Fibroblast of skin of left biceps (primary cell): Measurements from ENCODE around the gene DENND5A.
A peak's percentile ranks its signal among the peaks of the same experiment; 100 is the strongest.
"Not testable (repeated sequence)": the region's sequence is repeated elsewhere in the genome, so short reads cannot be mapped to it uniquely, and the experiment has no call there.

Source experiments
- DNase-seq, 2 experiments: peaks; one replicate each; pipeline ENCODE4 v3.0.0-alpha.2; 2013; ENCODE audit warnings: low read depth in 2 of 2

The DENND5A gene

GRCh38 chr11:9177438-9178091, 87.6 kb downstream of the DENND5A start:
- DNase-seq, result no peak

DNA sequence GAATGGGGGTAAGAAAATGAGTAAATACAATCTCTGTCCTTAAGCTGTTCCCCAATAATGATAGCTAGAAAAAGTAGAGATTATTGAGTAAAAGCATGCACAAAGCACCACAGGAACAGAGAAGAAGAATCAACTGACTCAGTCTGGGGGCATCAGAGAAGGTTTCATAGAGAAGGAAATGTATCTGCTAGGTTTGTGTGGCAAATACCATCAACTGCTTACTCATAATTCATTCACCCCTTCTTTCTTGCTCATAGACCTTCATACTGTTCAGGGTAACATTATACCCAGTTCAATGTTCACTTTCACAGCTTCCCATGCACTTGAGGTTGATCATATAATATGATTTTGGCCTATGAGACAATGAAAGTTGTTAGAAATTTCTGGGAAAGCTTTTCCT, 88.6 kb downstream of the DENND5A start:
- DNase-seq, result no peak

- DNase-seq, result no peak
Observed at GRCh38 chr11:9176136-9176535, 89.0 kb downstream of the DENND5A start.

- DNase-seq, result no peak
Observed at GRCh38 chr11:9172389-9172788, 92.8 kb downstream of the DENND5A start.

DNA sequence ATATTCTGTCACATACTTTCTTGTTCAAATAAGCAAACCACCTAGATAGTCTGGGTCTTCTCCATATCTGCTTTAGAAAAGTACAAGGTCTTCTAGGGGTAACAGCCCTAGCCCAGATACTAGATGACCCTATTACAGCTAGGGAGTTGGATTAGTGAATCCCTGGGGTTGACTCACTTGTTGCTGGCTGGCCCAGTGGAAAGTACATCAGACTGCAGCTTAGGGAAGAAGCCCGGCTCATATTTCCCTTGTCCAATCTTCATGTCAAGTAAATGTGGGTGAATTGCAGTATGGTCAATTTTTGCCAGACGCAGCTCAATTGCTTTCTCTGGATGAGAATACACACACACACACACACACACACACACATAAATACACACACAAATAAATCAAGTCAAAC, 94.7 kb downstream of the DENND5A start:
- no peak for DNase-seq

- DNase-seq, result no peak
Observed at GRCh38 chr11:9169595-9170295, 95.4 kb downstream of the DENND5A start.

- not testable (repeated sequence) for DNase-seq
Observed at GRCh38 chr11:9161991-9162390, 103.2 kb downstream of the DENND5A start.

DNA sequence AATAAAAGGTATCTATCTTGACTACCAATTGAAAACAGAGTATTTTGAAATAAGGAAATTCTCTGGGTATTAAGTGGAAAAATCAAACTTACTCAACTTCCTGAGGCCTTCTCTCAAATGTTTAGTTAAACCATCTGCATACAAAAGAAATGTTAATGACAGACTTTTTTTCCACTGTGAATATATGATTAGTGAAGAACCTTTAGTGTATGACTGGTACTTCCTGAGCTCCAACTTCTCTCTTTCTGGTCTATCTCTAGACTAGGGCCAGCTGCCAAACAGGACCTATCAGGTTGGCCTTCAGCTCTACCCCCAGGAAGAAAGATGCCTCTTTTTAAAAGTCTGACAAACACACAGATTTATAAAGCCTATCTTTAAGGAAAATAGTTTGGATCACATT, 105.0 kb downstream of the DENND5A start:
- DNase-seq, result no peak

DNA sequence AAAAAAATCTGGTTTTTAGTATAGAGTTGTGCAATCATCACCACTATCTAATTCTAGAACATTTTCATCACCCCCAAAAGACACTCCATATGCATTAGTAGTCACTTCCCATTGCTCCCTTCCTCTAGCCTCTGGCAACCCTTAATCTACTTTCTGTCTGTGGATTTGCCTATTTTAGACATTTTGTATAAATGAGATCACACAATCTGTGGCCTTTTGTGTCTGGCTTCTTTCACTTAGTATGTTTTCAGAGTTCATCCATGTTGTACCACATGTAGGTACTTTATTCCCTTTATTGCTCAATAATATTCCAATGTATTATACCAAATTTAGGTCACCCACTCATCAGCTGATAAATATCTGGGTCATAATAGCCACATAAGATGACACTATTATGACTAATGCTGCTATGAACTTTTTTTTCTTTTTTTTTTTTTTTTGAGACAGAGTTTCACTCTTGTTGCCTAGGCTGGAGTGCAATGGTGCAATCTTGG, 106.2 kb downstream of the DENND5A start:
- peak; percentile 73 to 79 for DNase-seq

GRCh38 chr11:9155930-9156329, 109.2 kb downstream of the DENND5A start:
- no peak for DNase-seq

DNA sequence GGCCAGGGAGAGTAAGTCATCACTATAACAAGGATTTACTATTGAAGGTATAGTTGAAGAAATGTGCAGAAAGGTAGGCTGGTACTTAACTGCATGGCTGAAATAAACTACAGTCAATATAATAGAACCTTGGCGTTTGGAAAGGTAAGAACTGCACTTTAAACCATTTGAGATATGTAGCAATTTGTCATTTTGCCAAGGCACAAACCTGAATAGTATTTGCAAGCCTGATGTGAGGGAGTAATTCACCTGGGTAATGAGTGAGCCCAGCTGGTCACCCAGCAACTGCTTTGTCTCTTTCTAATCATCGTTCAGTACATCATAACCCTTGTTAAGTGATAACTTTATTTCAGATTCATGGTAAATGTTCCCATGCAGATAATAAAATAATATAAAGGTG, 111.5 kb downstream of the DENND5A start:
- no peak for DNase-seq

- DNase-seq, result no peak
Observed at GRCh38 chr11:9151631-9152030, 113.5 kb downstream of the DENND5A start.

DNA sequence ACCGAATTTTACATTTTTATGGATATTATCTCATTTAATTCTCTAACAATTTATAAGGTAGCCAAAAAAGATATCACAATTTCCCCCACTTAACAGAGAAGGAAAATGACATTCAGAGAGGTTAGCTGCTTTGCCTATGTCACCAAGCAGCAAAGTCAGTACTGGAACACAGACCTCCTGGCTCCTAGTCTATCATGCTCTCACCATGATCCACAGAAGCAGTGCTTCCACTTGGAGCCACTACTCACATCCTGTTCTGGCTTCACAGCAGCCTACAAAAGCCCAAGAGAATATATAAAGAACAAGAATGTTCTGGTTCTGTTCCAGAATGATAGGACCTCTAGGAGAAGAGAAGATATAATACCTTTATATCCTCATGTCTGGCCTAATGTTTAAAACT, 114.2 kb downstream of the DENND5A start:
- DNase-seq, result no peak

DNA sequence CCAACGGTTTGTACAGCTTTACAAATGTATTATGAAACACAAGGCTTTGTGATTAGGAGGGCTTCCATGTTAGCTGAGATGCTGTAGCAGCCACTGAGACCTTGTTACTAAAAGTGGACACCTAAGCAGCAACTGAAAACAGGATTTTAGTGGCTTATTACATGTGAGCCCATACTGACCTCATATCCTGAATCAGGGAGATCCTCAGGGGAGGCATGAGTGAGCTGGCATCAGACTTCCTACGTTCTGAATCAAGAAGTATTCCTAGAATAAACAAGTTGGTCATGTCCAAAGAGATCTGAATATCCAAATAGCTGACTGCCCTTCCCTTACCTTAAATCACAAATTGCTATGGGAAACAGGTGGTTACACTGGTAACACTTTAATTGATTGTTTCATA, 114.6 kb downstream of the DENND5A start:
- DNase-seq, result no peak

DNA sequence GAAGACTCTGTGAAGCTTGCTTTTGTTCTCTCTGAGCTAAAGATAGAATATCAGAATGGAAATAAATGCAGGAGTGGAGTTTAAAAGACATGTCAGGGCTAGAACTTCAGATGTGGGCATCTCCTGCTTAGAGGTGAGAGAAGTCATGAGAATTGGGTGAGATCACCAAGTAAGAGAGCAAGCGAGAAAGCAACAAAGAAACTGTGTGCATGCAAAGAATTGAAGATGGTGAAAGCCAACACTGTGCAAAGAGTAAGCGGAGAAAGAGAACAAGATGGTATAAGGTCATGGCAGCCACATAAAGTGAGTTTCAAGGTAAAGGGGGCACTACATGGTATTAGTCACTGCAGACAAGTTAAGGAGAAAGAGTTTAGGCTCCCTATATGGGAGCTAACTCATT, 116.4 kb downstream of the DENND5A start:
- DNase-seq, result no peak

DNA sequence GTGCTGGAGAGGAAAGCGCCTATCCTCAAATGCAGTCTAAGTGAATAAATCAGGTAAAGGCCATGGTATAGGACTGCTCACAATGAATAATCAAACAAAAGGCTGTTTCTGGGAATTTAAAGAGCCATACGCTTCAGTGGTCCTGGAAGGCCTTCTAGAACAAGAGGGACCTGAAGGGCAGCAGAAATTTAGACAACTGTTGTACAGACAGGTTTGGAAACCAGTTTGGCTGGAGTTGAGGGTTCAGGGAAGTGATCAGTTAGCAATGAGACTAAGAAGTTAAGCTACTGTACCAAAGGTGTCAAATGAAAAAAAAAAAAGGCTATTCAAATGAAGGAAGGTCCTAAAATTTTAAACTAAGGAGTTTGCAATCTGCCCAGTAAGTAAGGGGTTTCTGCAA, 117.1 kb downstream of the DENND5A start:
- no peak for DNase-seq

DNA sequence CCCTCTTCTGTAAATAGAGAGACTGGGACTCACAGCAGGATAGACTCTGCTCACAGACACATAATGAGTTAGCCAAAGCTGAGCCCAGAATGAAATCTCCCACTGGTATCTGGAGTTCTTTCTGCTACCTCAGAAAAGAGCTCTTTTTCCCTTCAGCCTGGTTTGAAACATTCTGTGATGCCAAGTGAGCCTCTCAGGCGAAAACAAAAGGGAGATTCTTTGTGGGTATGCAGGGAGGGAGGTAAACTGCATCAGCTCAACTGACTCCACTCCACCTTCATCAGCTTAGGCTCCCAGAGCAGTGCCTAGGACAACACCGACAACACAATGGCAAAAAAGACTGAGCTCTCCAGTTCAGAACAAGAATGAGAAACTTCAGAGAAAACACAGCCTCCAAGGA, 118.7 kb downstream of the DENND5A start:
- no peak for DNase-seq

DNA sequence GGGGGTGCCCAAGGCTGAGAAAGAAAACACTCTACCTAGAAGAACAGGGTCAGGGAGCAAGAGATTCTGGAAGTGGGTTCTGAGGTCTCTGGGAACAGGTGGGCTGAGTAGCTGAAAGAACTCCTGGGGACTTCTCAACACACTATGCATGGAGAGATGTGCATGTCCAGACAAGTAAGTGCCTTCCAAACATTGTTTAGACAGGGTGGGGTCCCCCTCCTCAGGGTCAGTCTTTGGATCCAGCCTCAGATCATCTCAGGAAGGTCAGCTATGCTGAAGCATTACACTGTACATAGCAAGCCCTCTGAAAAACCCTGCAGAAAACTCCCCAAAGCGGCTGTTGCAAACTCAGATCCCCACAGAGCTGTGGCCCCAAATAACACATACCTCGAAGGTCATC, 119.9 kb downstream of the DENND5A start:
- no peak for DNase-seq

- DNase-seq, result no peak
Observed at GRCh38 chr11:9144828-9145227, 120.3 kb downstream of the DENND5A start.

- no peak for DNase-seq
Observed at GRCh38 chr11:9143721-9144120, 121.4 kb downstream of the DENND5A start.

DNA sequence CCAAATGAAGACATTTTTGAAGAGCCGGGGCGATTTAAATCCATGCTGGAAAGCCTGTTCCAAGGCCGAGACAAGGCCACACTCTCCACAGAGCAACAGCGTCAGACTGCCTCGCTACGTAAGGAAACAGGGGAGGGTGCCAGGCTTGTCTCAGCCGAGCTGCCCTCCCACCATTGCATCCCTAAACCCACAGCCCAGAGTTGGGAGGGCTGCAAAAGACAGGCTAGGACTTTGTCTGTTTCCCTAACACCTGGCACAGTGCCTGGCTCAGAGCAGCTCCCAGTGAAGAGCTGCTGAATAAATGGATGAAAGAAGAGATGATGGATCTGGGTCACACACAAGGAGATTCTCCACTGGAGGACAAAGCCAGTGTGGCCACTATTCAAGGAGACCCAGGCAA, 122.4 kb downstream of the DENND5A start:
- no peak for DNase-seq

DNA sequence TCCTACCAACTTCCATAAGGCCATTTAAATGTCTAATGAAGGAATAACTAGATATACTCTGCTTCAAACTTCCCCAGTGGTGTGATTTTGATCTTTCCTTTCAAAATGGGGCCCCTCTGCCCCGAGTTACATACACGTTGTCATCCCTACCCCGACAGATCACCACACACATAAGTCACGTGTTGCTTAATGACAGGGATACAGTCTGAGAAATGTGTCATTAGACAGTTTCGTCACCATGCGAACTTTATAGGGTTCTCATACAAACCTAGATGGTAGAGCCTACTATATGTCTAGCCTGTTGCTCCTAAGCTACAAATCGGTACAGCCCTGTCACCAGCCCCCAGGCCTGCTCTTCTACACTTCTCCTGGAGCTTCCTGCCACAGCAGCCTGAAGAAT, 124.0 kb downstream of the DENND5A start:
- no peak for DNase-seq

GRCh38 chr11:9139628-9140357, 125.4 kb downstream of the DENND5A start:
- no peak for DNase-seq
